GM19438 (cell line): ENCODE measurements around the gene ULK1.

ENCODE experiments used
- ATAC-seq: cut with Tn5 transposase; IDR thresholded peaks from one replicate; pipeline ENCODE4 v1.9.1; 2021; ENCODE audit warnings: low read depth; ENCODE audit not compliant: unreplicated experiment

The ULK1 gene

GRCh38 chr12:131918311-131919050 is 24.1 kb downstream of the ULK1 start:
- no peak for ATAC-seq

GRCh38 chr12:131919051-131919347 is 24.6 kb downstream of the ULK1 start:
- ATAC-seq: no peak

DNA sequence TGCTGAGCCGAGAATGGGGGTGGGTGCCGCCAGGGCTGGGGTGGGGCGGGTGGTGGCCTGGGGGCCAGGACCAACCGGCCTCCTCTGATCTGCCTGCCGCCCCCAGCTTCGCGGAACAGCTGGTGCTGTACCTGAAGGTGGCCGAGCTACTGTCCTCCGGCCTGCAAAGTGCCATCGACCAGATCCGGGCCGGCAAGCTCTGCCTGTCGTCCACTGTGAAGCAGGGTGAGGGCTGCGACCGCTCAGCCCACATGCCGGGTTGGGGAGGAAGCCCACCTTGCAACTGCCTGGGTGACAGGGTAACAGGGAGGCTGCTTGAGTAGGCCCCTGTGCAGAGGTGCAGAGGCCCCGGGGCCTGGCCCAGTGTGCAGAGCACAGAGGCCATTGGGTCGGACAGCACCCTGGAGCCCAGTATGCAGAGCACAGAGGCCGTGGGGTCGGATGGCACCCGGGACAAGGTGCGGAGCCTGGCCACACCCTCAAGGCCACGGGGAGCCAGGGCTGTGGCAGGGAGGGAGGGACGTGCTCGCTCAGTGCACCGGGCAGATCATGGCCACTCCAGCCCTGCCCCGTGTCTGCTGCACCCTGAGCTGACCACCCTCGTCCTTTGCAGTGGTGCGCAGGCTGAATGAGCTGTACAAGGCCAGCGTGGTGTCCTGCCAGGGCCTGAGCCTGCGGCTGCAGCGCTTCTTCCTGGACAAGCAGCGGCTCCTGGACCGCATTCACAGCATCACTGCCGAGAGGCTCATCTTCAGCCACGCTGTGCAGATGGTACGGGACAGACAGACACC is 25.1 kb downstream of the ULK1 start:
- no peak for ATAC-seq

DNA sequence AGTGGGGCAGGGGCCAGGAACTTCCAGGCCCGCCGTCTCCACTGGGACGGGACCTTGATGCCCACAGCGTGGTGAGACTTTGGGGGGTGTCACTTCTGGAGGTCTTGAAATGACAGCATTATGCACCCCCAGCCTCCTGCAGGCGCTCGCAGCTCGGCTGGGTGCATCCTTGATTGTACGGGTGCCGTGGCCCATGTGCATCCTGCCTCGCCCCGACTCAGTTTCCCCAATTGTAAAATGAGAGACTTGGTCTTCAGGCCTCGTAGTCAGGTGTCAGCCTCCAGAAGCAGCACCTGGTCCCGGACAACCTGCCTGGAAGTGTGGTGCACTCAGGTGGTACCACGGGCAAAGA is 25.7 kb downstream of the ULK1 start:
- ATAC-seq: no peak

GRCh38 chr12:131920902-131921840 is 26.7 kb downstream of the ULK1 start:
- ATAC-seq: no peak

DNA sequence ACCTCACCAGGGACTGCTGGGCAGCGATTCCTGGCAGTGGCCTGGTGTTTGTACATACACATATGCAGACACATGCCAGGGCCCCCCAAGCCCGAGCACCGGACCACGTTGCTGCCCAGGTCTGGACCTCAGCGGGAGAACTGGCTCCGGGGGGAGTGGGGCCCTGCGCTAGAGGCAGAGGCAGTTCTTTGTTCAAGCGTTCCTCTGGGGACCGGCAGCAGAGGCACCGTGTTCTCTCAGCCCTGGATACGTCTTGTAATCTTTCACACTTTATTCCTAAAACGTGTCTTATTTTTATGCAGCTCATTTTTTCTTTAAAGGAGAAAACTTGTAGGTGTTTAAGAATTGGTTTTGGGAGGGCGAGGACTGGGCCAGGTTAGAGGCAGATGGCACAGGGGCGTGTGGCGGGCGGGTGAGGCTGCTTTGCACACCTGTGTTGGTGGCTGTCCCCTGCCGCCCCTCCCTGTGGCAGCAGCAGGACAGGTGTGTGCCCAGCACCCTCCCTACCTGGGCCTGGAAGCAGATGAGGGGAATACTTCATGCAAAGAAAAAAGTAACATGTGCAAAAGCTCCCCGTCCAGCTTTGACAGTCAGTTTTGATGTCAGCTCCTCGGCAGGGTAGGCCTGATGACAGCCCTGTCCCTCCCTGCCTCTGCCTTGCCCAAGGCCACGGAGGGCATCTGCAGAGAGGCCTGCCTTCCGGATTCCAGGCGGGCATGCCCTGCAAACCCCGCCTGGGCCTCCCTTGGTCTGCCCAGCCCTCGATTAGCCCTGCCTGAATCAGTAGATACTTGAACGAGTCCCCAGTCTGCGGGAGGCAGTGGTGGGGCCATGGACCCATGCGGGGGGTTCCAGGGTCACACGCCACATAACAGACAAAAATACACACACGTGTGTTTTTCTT is 27.7 kb downstream of the ULK1 start:
- ATAC-seq: no peak

DNA sequence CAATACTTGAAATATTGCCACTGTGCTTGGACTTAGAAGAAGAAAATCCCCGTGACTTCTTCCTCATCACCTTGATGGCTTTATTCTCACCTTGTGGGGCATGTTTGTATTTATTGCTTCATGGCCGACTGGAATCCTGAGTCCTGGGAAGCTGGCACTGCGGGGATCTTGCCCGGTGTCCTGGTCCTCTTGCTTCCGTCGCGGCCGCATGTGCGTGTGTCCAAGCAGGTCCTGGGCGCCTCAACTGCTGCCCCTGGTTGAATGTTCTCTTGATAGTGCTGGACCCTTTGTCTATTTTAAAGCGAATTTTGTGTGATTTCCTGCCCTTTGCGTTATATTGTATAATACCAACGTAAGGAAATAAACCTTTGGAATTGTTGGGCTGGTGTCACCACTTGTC is 28.4 kb downstream of the ULK1 start:
- ATAC-seq: no peak

- peak; percentile 83 for ATAC-seq
Observed at GRCh38 chr12:131923260-131923659, 28.8 kb downstream of the ULK1 start.

DNA sequence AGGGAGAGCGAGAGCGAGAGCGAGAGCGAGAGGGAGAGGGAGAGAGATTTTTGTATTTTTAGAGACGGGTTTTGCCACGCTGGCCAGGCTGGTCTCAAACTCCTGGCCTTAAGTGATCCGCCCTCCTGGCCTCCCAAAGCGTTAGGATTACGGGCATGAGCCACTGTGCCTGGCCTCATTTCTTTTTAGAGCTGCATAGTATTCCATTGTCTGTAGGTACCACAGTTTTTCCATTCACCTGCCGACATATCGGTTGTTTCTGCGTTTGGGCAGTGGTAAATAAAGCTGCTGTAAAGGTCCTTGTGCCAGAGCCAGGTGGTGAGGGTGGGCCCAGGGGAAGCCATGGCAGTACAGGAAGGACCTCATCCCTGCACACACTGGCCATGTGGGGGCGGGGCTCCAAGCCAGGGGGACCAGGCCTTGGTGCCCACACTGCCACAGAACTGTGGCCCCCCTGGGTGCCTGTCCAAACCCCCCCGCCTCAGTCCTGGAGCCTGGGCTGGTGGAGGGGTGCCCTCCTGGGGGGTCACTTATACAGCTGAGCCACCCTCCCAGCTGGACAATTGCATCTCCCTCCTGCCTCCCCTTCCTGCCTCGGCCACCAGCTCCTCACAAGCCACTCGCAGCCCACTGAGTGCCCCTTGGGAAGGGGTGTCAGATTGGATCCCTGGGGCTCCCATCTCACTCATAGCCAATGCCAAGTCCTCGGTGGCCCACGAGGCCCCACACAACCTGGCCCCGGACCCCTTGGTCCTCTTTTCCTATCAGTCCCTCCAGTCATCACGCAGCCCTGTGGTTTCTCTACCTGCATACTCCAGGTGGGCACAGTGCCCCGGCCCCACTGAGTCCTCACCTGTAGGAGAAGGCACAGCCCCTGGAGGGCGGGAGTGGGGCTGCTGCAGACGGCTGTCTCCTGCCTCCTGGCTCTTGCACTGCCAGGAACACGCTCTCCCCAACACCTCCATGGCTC is 33.0 kb downstream of the ULK1 start:
- no peak for ATAC-seq

GRCh38 chr12:131928080-131928710 is 33.8 kb downstream of the ULK1 start:
- ATAC-seq: peak; percentile 2

DNA sequence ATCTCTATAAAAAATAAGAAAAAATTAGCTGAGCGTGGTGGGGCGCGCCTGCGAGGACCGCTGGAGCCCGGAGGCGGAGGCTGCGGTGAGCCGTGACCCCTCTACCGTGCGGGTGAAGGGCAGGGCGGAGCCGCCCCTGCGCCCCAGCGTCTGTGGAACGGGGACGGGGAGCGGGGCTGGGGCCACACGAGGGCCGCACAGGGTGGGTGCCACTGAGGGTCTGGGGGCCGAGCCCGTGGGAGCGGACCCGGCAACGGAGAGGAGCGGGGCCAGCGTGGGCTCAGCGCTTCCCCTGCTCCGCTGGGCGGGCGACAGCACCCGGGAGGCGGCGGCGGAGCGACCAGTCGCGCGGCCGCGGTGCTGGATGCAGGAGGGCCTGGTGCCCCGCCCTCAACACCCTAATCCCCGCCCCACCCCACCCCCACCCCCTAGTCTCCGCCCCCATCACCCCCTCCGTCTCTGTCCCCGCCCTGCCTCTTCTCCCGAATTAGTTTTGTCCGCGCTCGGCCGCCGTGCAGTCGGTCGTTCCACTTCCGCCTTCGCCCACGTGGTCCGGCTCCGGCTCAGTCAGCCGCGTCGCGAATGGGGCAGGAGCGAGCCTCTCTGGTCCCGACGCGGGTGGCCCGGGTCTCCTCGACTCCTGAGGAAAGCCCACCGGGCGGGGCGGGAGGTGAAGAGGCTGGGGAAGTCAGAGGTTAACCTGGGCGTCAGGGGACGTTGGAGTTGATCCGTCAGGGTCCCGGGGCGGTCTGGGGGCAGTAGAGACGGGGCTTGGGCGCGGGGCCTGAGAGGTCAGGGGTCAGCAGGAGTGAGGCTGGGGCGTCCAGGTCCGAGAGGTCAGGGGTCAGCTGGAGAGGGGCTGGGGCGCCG is 34.5 kb downstream of the ULK1 start, which contains the start of gene PUS1:
TSS of gene PUS1 (plus strand) at position 566 of the 870 bp plus-strand sequence. CDS start 447 bp downstream, outside the sequence.
- ATAC-seq: peak; percentile 54

GRCh38 chr12:131929581-131930456 is 35.4 kb downstream of the ULK1 start:
- ATAC-seq: no peak

DNA sequence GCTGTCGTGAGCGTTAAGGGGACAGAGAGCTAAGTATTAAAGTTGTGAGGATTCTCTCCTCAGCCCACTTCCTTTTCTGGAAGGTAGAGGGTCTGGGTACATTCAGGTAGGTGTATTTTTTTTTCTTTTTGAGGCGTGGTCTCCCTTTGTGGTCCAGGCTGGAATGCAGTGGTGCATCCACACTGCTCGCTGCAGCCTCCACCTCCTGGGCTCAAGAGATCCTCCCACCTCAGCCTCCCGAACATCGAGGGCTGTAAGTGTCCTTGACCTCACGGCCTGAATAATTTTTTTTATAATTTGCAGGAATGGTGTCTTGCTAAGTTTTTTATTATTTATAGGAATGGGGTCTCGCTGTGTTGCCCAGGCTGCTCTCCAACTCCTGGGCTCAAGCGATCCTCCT is 36.1 kb downstream of the ULK1 start:
- ATAC-seq: no peak

DNA sequence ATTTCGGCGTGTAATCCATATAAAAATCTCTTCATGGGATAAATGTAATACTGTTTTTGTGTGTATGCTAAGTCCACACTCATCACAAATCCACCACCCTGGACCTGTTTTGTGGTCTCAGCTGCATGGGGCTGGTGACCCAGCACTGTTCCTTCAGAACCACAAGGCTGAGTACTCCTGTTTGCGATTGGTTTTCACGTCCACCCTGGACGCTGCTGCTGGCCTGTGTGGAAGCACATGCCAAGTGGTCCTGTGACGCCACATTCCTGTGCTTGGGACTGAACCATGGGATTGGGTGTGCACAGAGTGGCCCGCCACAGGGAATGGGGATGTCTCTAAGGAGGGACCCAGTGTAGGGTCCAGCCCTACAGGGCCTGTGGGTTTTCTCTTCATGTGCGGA is 39.0 kb downstream of the ULK1 start:
- no peak for ATAC-seq

- ATAC-seq: no peak
Observed at GRCh38 chr12:131934535-131934934, 40.1 kb downstream of the ULK1 start.

DNA sequence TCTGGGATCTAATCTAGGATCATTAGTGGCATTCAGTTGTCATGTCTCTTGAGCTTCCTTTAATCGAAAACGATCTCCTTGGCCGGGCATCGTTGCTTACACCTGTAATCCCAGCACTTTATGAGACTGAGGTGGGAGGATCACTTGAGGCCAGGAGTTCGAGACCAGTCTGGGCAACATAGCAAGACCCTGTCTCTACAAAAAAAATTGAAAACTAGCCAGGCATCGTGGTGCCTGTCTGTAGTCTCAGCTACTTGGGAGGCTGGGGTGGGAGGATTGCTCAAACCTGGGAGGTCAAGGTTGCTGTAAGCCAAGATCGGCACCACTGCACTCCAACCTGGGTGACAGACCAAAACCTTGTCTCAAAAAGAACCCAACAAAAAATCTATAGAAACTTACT is 43.7 kb downstream of the ULK1 start:
- ATAC-seq: no peak

- ATAC-seq: no peak
Observed at GRCh38 chr12:131939007-131939406, 44.6 kb downstream of the ULK1 start.
